Bronchial epithelial cell (primary cell): ENCODE measurements around the gene PDZD2. TPM values are rescaled to one million over a fixed set of nuclear protein-coding genes. Genes with fewer than 3 reads are reported as not detected.
"Not testable (repeated sequence)": the region's sequence is repeated elsewhere in the genome, so short reads cannot be mapped to it uniquely, and the experiment has no call there.

ENCODE experiments used
- DNase-seq: peaks from one replicate; pipeline ENCODE4 v3.0.0-alpha.2; 2010; ENCODE audit warnings: low read depth
- FAIRE-seq: peaks from 2 replicates; lab custom pipeline; 2011; peaks lifted over from hg19 to GRCh38; lab: Jason Lieb, UNC
- H3K27me3 ChIP-seq: 2 replicates; pipeline ENCODE4 v1.5.1; 2011; ENCODE audit warnings: low read length; ENCODE audit not compliant: control insufficient read depth, insufficient read depth
- H3K36me3 ChIP-seq: 2 replicates; pipeline ENCODE4 v1.5.1; 2011; ENCODE audit warnings: low read length; ENCODE audit not compliant: control insufficient read depth, insufficient read depth
- H3K4me3 ChIP-seq: 2 replicates; pipeline ENCODE4 v1.5.1; 2011; ENCODE audit warnings: mild to moderate bottlenecking, low read depth, low read length, control low read depth
- total RNA-seq: library from RNA; depleted of rRNA; stranded (reverse); fragments of >200 nt; gene quantifications from 2 replicates; pipeline ENCODE4 v1.2.1, GENCODE V29; 2014
- TF ChIP-seq, protein P1 (sequence below): IDR thresholded peaks from 2 replicates; pipeline ENCODE4 v1.5.1; 2011; ENCODE audit warnings: mild to moderate bottlenecking, moderate library complexity, low read length, control low read depth, inconsistent platforms; ENCODE audit not compliant: insufficient read depth, severe bottlenecking

The PDZD2 gene
- total RNA-seq, 1 donor from 2014 or later: 1.8 TPM

DNA sequence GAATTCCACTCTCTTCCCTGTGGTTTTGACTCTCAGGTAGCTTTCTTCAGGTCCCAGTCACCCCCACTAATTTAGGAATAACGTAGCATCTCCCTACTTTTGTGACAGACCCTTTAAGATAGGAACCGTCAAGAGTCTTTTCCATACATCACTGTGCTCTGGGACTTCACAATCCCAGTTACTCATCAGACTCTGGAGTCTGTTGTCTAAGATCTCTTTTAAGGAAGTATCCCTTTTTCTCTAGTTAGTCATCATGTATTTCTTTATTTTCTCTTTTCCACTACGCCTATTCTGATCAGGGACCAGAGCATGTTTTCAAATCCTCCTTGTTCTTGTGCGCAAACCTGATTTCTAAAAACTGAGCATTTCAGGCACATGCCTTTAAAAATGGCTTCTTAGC lies 392.2 kb downstream of the PDZD2 start:
- FAIRE-seq (no peak), DNase-seq (peak; percentile 71)
- Histone ChIP-seq H3K4me3 (no peak overlapping the region), H3K36me3 (no peaks in the 10 kb centered on the region), H3K27me3 (no peaks in the 10 kb centered on the region)
- TF ChIP-seq, protein P1, sequence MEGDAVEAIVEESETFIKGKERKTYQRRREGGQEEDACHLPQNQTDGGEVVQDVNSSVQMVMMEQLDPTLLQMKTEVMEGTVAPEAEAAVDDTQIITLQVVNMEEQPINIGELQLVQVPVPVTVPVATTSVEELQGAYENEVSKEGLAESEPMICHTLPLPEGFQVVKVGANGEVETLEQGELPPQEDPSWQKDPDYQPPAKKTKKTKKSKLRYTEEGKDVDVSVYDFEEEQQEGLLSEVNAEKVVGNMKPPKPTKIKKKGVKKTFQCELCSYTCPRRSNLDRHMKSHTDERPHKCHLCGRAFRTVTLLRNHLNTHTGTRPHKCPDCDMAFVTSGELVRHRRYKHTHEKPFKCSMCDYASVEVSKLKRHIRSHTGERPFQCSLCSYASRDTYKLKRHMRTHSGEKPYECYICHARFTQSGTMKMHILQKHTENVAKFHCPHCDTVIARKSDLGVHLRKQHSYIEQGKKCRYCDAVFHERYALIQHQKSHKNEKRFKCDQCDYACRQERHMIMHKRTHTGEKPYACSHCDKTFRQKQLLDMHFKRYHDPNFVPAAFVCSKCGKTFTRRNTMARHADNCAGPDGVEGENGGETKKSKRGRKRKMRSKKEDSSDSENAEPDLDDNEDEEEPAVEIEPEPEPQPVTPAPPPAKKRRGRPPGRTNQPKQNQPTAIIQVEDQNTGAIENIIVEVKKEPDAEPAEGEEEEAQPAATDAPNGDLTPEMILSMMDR: no peak

DNA sequence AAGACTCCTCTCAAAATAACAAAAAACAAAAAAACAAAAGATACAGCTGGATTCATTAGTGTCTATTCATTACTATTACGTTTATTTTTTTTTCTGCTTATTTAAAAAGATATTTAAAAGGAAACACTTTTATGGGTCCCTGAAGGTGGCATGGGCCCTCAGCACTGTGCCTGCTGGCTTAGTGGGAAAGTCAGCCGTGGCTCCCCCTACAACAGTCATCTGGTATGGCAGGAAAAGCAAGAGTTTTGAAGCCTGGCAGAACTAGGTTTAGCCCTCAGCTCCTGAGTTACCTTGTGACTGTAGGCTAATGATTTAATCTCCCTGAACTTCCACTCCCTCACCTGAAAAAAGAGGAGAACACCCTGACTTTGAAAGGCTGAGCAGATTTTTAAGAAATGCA lies 399.6 kb downstream of the PDZD2 start:
- Histone ChIP-seq H3K4me3 (no peak overlapping the region), H3K27me3 (no peaks in the 10 kb centered on the region), H3K36me3 (no peaks in the 10 kb centered on the region)
- DNase-seq (no peak), FAIRE-seq (no peak)
- TF ChIP-seq, protein P1: no peak

DNA sequence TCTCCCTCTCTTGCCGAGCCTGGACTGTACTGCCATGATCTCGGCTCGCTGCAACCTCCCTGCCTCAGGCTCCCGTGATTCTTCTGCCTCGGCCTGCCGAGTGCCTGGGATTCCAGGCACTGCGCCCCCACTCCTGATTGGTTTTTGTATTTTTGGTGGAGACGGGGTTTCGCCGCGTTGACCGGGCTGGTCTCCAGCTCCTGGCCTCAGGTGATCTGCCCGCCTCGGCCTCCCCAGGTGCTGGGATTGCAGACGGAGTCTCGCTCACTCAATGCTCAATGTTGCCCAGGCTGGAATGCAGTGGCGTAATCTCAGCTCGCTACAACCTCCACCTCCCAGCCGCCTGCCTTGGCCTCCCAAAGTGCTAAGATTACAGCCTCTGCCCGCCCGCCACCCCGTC lies 400.2 kb downstream of the PDZD2 start:
- not testable (repeated sequence) for DNase-seq, H3K36me3 ChIP-seq, FAIRE-seq, H3K27me3 ChIP-seq, H3K4me3 ChIP-seq

DNA sequence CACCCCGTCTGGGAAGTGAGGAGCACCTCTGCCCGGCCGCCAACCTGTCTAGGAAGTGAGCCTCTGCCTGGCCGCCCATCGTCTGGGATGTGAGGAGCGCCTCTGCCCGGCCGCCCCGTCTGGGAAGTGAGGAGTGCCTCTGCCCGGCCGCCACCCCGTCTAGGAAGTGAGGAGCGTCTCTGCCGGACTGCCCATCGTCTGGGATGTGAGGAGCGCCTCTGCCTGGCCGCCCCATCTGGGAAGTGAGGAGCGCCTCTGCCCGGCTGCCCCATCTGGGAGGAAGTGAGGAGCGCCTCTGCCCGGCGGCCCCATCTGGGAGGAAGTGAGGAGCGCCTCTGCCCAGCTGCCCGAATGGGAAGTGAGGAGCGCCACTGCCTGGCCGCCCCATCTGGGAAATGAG lies 400.7 kb downstream of the PDZD2 start:
- H3K36me3 ChIP-seq, DNase-seq: not testable (repeated sequence)

DNA sequence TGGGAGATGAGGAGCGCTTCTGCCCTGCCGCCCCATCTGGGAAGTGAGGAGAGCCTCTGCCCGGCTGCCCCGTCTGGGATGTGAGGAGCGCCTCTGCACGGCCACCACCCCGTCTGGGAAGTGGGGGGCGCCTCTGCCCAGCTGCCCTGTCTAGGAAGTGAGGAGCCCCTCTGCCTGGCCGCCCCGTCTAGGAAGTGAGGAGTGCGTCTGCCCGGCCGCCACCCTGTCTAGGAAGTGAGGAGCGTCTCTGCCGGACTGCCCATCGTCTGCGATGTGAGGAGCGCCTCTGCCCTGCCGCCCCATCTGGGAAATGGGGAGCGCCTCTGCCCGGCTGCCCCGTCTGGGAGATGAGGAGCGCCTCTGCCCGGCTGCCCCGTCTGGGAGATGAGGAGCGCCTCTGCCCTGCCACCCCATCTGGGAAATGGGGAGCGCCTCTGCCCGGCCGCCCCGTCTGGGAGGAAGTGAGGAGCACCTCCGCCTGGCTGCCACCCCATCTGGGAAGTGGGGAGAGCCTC lies 401.3 kb downstream of the PDZD2 start:
- not testable (repeated sequence) for FAIRE-seq, H3K36me3 ChIP-seq, H3K27me3 ChIP-seq, DNase-seq, H3K4me3 ChIP-seq

More for the DNA sequence above, 400.7 kb downstream of the PDZD2 start:
- H3K27me3 ChIP-seq, FAIRE-seq, H3K4me3 ChIP-seq: not testable (repeated sequence)

DNA sequence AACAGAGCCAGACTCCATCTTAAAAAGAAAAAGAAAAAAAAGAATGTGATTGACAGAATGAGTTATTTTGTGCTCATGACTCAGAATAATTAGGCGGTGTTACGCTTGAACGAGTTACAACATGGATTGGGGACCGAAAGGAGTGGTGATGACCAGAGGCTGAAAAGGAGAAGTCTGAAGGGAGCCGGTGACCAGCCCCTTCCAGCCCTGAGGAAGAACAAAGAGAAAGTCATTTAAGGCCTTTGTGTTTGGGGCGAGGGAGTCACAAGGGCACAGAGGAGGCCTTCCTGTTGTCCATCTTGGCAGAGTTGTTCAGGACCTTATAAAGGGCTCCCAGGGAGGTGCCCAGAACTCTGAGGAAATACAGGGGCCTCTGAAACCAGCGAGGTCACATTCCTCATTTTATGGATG lies 403.6 kb downstream of the PDZD2 start:
- Histone ChIP-seq H3K27me3 (no peaks in the 10 kb centered on the region), H3K36me3 (no peaks in the 10 kb centered on the region), H3K4me3 (no peak overlapping the region)
- FAIRE-seq: no peak
- TF ChIP-seq, protein P1: no peak
- DNase-seq: peak; percentile 88

DNA sequence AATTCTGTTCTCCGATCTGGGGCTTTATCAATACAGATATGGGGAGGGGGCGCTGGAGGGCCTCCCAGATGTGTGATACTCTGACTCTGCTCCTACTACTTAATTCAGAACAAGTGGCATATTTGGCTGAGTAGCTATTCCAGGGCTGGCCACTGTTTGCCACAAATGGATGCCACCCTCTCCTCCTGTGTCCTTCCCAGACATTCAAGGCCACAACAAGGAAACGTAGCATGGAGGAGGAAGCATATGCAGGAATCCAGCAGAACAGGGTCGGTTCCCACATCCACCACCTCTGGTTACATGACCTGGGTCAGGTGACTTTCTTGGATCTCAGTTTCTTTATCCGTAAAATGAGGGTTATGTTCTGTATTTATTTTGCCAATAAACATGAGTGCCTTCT lies 404.2 kb downstream of the PDZD2 start:
- Histone ChIP-seq H3K27me3 (no peaks in the 10 kb centered on the region), H3K4me3 (no peak overlapping the region), H3K36me3 (no peaks in the 10 kb centered on the region)
- TF ChIP-seq, protein P1: no peak
- no peak for DNase-seq
- no peak for FAIRE-seq
